HepG2 (cell line): ENCODE results near the gene TMEM134. TPM values are rescaled to one million over a fixed set of nuclear protein-coding genes. Genes with fewer than 3 reads are reported as not detected.

ENCODE experiments used
- ATAC-seq: fragments of 200-7000 bp; cut with Tn5 transposase; 3 replicates; pipeline ENCODE4 v1.9.1; 2020; ENCODE audit warnings: mild to moderate bottlenecking, moderate library complexity
- BruUV-seq: library from RNA; stranded (reverse); fragments of 400-500 nt; replicated peaks from 2 replicates; lab custom pipeline; 2021; lab: Mats Ljungman, UMichigan
- CTCF ChIA-PET: fragments of 300-600 bp; formaldehyde crosslinking; extraction: SDS; loops from one replicate; lab custom pipeline; 2021; ENCODE audit warnings: low total read pairs, inconsistent platforms, low intra/inter-chr PET ratio; lab: Yijun Ruan, JAX
- POLR2A ChIA-PET: fragments of 350-600 bp; sonication (Branson Sonifier 250); formaldehyde crosslinking; loops from one replicate; lab custom pipeline; 2020; ENCODE audit warnings: antibody characterized with exemption, inconsistent platforms; lab: Yijun Ruan, JAX
- DNase-seq: peaks from one replicate; pipeline ENCODE4 v3.0.0-alpha.2; 2015; ENCODE audit warnings: low spot score
- FAIRE-seq: peaks from 3 replicates; lab custom pipeline; 2011; peaks lifted over from hg19 to GRCh38; lab: Jason Lieb, UNC
- H2AFZ ChIP-seq: one replicate; pipeline ENCODE4 v1.6.1; 2011; ENCODE audit warnings: low read length, inconsistent platforms
- H3K27ac ChIP-seq: fragments of 300-600 bp; 3 replicates; pipeline ENCODE4 v1.8.0; 2011; ENCODE audit warnings: mixed run types, mild to moderate bottlenecking, mixed read lengths, low read length, inconsistent platforms; ENCODE audit not compliant: insufficient read depth; ENCODE audit errors: extremely low read length
- H3K27me3 ChIP-seq, 2 experiments: fragments of 200-600 bp in 1 of 2; 2 replicates in 1 of 2; 3 replicates in 1 of 2; pipeline versions ENCODE4 v1.6.0 to v1.8.0; 2011; ENCODE audit warnings: low read length in 2 of 2, mild to moderate bottlenecking in 2 of 2, moderate library complexity in 2 of 2, inconsistent platforms in 1 of 2; ENCODE audit not compliant: insufficient read depth in 2 of 2, control insufficient read depth in 1 of 2
- H3K36me3 ChIP-seq, 2 experiments: fragments of 200-600 bp in 1 of 2; replicated peaks in 1 of 2; 2 replicates in 1 of 2; 3 replicates in 1 of 2; pipeline versions ENCODE4 v1.5.1 to v1.8.0; 2011; ENCODE audit warnings: low read length in 2 of 2, inconsistent platforms in 1 of 2; ENCODE audit not compliant: insufficient read depth in 2 of 2, control insufficient read depth in 1 of 2
- H3K4me1 ChIP-seq: 2 replicates; pipeline ENCODE4 v1.5.1; 2012; ENCODE audit warnings: low read length, inconsistent platforms; ENCODE audit not compliant: insufficient read depth
- H3K4me2 ChIP-seq: 2 replicates; pipeline ENCODE4 v1.6.0; 2011; ENCODE audit warnings: low read depth, low read length, inconsistent platforms
- H3K4me3 ChIP-seq, 3 experiments: fragments of 200-600 bp in 1 of 3; sonication (generic), shearing (Covaris generic) in 1 of 3; replicated peaks in 1 of 3; 2 replicates each; pipeline ENCODE4 v1.5.1; 2011 to 2016; ENCODE audit warnings: low read length in 3 of 3, inconsistent platforms in 2 of 3, low read depth in 2 of 3, mild to moderate bottlenecking in 2 of 3, control low read depth in 1 of 3, mixed read lengths in 1 of 3; ENCODE audit not compliant: insufficient read depth in 1 of 3
- H3K79me2 ChIP-seq: one replicate; pipeline ENCODE4 v1.6.1; 2011; ENCODE audit warnings: low read length, inconsistent platforms; ENCODE audit not compliant: insufficient read depth
- H3K9ac ChIP-seq: 2 replicates; pipeline ENCODE4 v1.6.0; 2011; ENCODE audit warnings: mild to moderate bottlenecking, low read depth, low read length, inconsistent platforms; ENCODE audit not compliant: insufficient read depth
- H3K9me3 ChIP-seq: 2 replicates; pipeline ENCODE4 v1.5.1; 2012; ENCODE audit warnings: mild to moderate bottlenecking, low read length
- H4K20me1 ChIP-seq: 2 replicates; pipeline ENCODE4 v1.6.0; 2011; ENCODE audit warnings: inconsistent platforms, mild to moderate bottlenecking, low read length, moderate library complexity; ENCODE audit not compliant: insufficient read depth
- CHD2 ChIP-seq: IDR thresholded peaks from 2 replicates; pipeline ENCODE4 v1.6.1; 2011; ENCODE audit warnings: low read depth, low read length, improper control_type of control experiment
- CREB1 ChIP-seq, 2 experiments: fragments of 450-650 bp in 1 of 2; IDR thresholded peaks; 2 replicates each; pipeline ENCODE4 v1.6.1; 2016 to 2017; ENCODE audit warnings: control low read depth in 1 of 2, mild to moderate bottlenecking in 1 of 2, missing compliant biosample characterization in 1 of 2, missing genetic modification characterization in 1 of 2
- JARID2 ChIP-seq: sonication (generic); formaldehyde crosslinking; IDR thresholded peaks from 2 replicates; pipeline ENCODE4 v1.8.1; 2023; ENCODE audit warnings: missing genetic modification reagents, inconsistent platforms; ENCODE audit not compliant: insufficient replicate concordance
- NR2F1 ChIP-seq, 2 experiments: fragments of 450-650 bp in 1 of 2; formaldehyde crosslinking in 1 of 2; IDR thresholded peaks; 2 replicates each; pipeline versions ENCODE4 v1.5.0 to v1.6.1; 2016 to 2020; ENCODE audit warnings: mild to moderate bottlenecking in 1 of 2, missing compliant biosample characterization in 1 of 2, missing genetic modification reagents in 1 of 2, moderate library complexity in 1 of 2
- SMYD3 ChIP-seq: sonication (generic); formaldehyde crosslinking; IDR thresholded peaks from 2 replicates; pipeline ENCODE4 v1.8.1; 2023; ENCODE audit warnings: mild to moderate bottlenecking, missing genetic modification reagents
- ZBTB1 ChIP-seq: sonication (generic); formaldehyde crosslinking; IDR thresholded peaks from 2 replicates; pipeline ENCODE4 v1.4.0; 2020; ENCODE audit warnings: missing genetic modification reagents, borderline replicate concordance
- ZNF234 ChIP-seq: sonication (generic); formaldehyde crosslinking; conservative IDR thresholded peaks from 2 replicates; pipeline ENCODE4 v1.5.1; 2020; ENCODE audit warnings: mild to moderate bottlenecking, missing genetic modification reagents
- ZSCAN30 ChIP-seq: sonication (generic); formaldehyde crosslinking; IDR thresholded peaks from 2 replicates; pipeline ENCODE4 v1.5.0; 2020; ENCODE audit warnings: mild to moderate bottlenecking, missing genetic modification reagents
- WGBS: methylation state at CpG from one replicate; pipeline ENCODE4 v1.1.6; 2017; ENCODE audit warnings: low lambda C conversion rate; 5-methylcytosine and 5-hydroxymethylcytosine counted together
- in situ Hi-C: cut with HindIII; loops from 2 replicates; pipeline ENCODE4 v1.10.0; 2017; ENCODE audit warnings: low pct_unique_long_range_greater_than_20kb; ENCODE audit not compliant: extremely low pct_ligation_motif_present
- intact Hi-C: fragments of 100-400 bp; cut with micrococcal nuclease; formaldehyde crosslinking; loops from one replicate; pipeline ENCODE4 v1.10.0; 2022; ENCODE audit not compliant: unreplicated experiment
- polyA plus RNA-seq, 8 experiments: library from polyadenylated mRNA; depleted of rRNA in 3 of 8; stranded (reverse) in 7 of 8; unstranded in 1 of 8; fragments of >200 nt; fragmentation: Illumina TruSeq in 4 of 8; extraction: Trizol in 4 of 8; gene quantifications; 2 replicates each; pipeline versions ENCODE4 v1.2.1 to v1.2.3, GENCODE V29; 2011 to 2016; ENCODE audit warnings: low read depth in 4 of 8, missing spikeins in 1 of 8, mixed read lengths in 1 of 8; ENCODE audit not compliant: insufficient read depth in 1 of 8
- total RNA-seq, 5 experiments: library from RNA; depleted of rRNA; stranded (reverse); fragments of >200 nt; fragmentation: Illumina TruSeq; extraction: Trizol; gene quantifications; 2 replicates each; pipeline ENCODE4 v1.2.3, GENCODE V29; 2016; ENCODE audit warnings: low read depth in 1 of 5
- TF ChIP-seq, protein P1 (sequence below): sonication (generic); formaldehyde crosslinking; conservative IDR thresholded peaks from 2 replicates; pipeline ENCODE4 v1.5.0; 2020; ENCODE audit warnings: missing genetic modification reagents
- TF ChIP-seq, protein P2 (sequence below): sonication (generic); formaldehyde crosslinking; IDR thresholded peaks from 2 replicates; pipeline ENCODE4 v1.5.1; 2020; ENCODE audit warnings: mild to moderate bottlenecking, missing genetic modification reagents, moderate library complexity
- TF ChIP-seq, protein P3 (sequence below): sonication (generic); formaldehyde crosslinking; IDR thresholded peaks from 2 replicates; pipeline ENCODE4 v1.8.0; 2022; ENCODE audit warnings: mild to moderate bottlenecking, missing genetic modification reagents, borderline replicate concordance
- TF ChIP-seq, protein P4 (sequence below): sonication (generic); formaldehyde crosslinking; IDR thresholded peaks from 2 replicates; pipeline ENCODE4 v1.5.0; 2020; ENCODE audit warnings: missing genetic modification reagents
- TF ChIP-seq, protein P5 (sequence below): sonication (generic); formaldehyde crosslinking; IDR thresholded peaks from 2 replicates; pipeline ENCODE4 v1.4.0; 2020; ENCODE audit warnings: mild to moderate bottlenecking, low read depth, missing genetic modification reagents
- TF ChIP-seq, protein P6 (sequence below): IDR thresholded peaks from 2 replicates; pipeline ENCODE4 v1.6.1; 2016; ENCODE audit warnings: control low read depth

TMEM134 gene
- total and polyA plus RNA-seq, 2 of the 13 experiments (the other 11 are each of a cell fraction or from before 2014, with no cell fraction given) = 6.9 to 26.9 TPM

DNA sequence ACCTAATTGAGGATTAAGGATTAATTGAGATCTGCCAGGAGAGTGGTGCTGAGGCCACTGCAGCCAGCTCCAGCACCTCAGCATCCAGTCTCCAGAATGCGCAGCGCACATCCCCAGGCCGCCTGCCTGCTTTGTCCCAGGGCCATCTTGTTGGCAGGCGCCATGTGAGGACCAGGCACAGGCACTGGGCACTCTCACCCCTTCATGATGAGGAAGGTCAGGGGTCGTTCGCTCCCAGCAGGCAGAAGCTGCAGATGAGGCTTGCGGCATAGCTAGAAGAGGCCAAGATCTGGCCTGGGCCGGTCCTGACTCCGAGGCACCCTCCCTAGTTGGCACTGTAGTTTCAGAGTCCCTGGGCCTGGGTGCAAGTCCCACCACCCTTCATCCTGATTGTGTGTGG, 47.8 kb upstream of the TMEM134 start (continued):
- TF ChIP-seq, protein P1, sequence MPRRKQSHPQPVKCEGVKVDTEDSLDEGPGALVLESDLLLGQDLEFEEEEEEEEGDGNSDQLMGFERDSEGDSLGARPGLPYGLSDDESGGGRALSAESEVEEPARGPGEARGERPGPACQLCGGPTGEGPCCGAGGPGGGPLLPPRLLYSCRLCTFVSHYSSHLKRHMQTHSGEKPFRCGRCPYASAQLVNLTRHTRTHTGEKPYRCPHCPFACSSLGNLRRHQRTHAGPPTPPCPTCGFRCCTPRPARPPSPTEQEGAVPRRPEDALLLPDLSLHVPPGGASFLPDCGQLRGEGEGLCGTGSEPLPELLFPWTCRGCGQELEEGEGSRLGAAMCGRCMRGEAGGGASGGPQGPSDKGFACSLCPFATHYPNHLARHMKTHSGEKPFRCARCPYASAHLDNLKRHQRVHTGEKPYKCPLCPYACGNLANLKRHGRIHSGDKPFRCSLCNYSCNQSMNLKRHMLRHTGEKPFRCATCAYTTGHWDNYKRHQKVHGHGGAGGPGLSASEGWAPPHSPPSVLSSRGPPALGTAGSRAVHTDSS (CRISPR knock-in tag) = no peak
- TF ChIP-seq, protein P2, sequence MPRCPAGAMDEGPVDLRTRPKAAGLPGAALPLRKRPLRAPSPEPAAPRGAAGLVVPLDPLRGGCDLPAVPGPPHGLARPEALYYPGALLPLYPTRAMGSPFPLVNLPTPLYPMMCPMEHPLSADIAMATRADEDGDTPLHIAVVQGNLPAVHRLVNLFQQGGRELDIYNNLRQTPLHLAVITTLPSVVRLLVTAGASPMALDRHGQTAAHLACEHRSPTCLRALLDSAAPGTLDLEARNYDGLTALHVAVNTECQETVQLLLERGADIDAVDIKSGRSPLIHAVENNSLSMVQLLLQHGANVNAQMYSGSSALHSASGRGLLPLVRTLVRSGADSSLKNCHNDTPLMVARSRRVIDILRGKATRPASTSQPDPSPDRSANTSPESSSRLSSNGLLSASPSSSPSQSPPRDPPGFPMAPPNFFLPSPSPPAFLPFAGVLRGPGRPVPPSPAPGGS = no peak

DNA sequence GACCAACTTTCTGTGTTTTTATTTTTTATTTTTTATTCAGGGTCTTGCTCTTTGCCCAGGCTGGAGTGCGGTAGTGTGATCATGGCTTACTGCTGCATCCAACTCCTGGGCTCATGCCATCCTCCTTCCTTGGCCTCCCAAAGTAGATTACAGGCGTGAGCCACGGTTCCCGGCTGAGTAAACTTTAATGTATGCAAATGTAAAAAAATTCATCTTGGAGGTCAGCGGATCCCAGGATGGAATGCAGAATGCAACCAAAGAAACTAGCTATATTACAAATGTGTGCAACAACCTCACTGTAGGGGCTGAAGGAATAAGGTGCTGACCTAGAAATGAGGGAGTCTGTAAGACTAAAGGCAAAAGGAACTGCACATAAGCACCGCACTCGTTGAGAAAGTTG, 45.1 kb upstream of the TMEM134 start:
- Histone ChIP-seq H2AFZ (no peak overlapping the region), H3K4me1 (peaks cover 23% of the 10 kb centered on the region), H3K4me3 (no peak overlapping the region), H3K36me3 (no peaks in the 10 kb centered on the region), H3K27me3 (0 out of 5 replicates have a peak, but pooled peaks cover 0 to 3% of the 10 kb centered on the region in 2 experiments), H3K27ac (no peak overlapping the region), H3K4me2 (no peak overlapping the region), H3K79me2 (no peaks in the 10 kb centered on the region), H4K20me1 (no peaks in the 10 kb centered on the region), H3K9ac (no peak overlapping the region), H3K9me3 (no peaks in the 10 kb centered on the region)
- 57% methylated on average over 7 of the region's 7 CpGs for WGBS
- no peak for ATAC-seq
- BruUV-seq = no TSS peak
- no peak for FAIRE-seq
- intact Hi-C loops = no loop called here
- in situ Hi-C loops = no loop called here
- ChIA-PET POLR2A (no interaction called here), CTCF (no interaction called here)
- DNase-seq = no peak
- TF ChIP-seq ZBTB1 (CRISPR knock-in tag) (no peak), ZNF234 (CRISPR knock-in tag) (no peak), CREB1 (IDR thresholded peaks at IDR 0.05) (no peak), CREB1 (CRISPR knock-in tag; IDR thresholded peaks at IDR 0.05) (no peak), ZSCAN30 (CRISPR knock-in tag) (no peak), NR2F1 (CRISPR knock-in tag; IDR thresholded peaks at IDR 0.05) (no peak), SMYD3 (CRISPR knock-in tag) (no peak), JARID2 (CRISPR knock-in tag) (no peak), CHD2 (no peak)
- TF ChIP-seq, protein P3, sequence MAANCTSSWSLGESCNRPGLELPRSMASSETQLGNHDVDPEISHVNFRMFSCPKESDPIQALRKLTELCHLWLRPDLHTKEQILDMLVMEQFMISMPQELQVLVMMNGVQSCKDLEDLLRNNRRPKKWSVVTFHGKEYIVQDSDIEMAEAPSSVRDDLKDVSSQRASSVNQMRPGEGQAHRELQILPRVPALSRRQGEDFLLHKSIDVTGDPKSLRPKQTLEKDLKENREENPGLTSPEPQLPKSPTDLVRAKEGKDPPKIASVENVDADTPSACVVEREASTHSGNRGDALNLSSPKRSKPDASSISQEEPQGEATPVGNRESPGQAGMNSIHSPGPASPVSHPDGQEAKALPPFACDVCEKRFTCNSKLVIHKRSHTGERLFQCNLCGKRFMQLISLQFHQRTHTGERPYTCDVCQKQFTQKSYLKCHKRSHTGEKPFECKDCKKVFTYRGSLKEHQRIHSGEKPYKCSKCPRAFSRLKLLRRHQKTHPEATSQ (CRISPR knock-in tag) = no peak
- TF ChIP-seq, protein P4, sequence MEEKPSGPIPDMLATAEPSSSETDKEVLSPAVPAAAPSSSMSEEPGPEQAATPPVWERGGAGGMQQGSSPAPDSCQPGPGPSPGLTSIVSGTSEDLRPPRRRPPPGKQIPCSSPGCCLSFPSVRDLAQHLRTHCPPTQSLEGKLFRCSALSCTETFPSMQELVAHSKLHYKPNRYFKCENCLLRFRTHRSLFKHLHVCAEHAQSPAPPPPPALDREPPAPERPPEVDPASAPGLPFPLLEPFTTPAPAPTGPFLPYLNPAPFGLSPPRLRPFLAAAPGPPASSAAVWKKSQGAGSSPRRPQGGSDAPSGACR = no peak
- TF ChIP-seq, protein P5, sequence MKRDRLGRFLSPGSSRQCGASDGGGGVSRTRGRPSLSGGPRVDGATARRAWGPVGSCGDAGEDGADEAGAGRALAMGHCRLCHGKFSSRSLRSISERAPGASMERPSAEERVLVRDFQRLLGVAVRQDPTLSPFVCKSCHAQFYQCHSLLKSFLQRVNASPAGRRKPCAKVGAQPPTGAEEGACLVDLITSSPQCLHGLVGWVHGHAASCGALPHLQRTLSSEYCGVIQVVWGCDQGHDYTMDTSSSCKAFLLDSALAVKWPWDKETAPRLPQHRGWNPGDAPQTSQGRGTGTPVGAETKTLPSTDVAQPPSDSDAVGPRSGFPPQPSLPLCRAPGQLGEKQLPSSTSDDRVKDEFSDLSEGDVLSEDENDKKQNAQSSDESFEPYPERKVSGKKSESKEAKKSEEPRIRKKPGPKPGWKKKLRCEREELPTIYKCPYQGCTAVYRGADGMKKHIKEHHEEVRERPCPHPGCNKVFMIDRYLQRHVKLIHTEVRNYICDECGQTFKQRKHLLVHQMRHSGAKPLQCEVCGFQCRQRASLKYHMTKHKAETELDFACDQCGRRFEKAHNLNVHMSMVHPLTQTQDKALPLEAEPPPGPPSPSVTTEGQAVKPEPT (CRISPR knock-in tag) = no peak
- TF ChIP-seq, protein P6, sequence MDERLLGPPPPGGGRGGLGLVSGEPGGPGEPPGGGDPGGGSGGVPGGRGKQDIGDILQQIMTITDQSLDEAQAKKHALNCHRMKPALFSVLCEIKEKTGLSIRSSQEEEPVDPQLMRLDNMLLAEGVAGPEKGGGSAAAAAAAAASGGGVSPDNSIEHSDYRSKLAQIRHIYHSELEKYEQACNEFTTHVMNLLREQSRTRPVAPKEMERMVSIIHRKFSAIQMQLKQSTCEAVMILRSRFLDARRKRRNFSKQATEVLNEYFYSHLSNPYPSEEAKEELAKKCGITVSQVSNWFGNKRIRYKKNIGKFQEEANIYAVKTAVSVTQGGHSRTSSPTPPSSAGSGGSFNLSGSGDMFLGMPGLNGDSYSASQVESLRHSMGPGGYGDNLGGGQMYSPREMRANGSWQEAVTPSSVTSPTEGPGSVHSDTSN (CRISPR knock-in tag) = no peak
